Upper lobe of left lung (tissue), 4 donors: ENCODE results near the gene HACD4.
A peak's percentile ranks its signal among the peaks of the same experiment; 100 is the strongest.

Experiments used
- POLR2AphosphoS5 ChIP-seq, 2 donors: sonication (generic); formaldehyde crosslinking; IDR thresholded peaks; one replicate each; pipeline ENCODE4 v1.5.1; 2017; ENCODE audit warnings: antibody characterized with exemption in 2 of 2
- TF ChIP-seq, protein P1 (sequence below), 6 experiments: fragments of 450-650 bp in 4 of 6; fragments of 200-600 bp in 2 of 6; sonication (generic) in 2 of 6; IDR thresholded peaks; one replicate each; pipeline ENCODE4 v1.5.1; 2016 to 2019; ENCODE audit warnings: antibody characterized with exemption in 6 of 6

DNA sequence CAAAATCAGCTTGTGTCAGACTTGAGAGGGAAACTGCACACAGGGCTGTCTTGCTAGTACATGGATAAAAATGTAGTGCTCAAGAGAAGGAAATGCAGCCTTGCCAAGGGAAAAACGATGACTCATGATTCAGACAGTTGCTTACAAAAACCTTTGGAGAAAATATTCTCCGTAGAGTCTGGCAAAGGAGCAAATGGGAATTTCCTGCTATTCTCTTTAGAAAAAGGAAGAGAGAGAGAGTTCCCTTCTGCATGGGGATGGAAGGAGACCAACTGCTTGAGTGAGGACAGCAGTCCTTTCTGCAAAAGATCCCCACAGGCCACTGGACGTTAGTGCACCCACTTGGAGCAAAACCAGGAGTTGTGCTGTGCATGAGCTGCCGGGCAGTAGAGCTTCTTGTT lies 38.7 kb upstream of the HACD4 start:
- TF ChIP-seq, protein P1, sequence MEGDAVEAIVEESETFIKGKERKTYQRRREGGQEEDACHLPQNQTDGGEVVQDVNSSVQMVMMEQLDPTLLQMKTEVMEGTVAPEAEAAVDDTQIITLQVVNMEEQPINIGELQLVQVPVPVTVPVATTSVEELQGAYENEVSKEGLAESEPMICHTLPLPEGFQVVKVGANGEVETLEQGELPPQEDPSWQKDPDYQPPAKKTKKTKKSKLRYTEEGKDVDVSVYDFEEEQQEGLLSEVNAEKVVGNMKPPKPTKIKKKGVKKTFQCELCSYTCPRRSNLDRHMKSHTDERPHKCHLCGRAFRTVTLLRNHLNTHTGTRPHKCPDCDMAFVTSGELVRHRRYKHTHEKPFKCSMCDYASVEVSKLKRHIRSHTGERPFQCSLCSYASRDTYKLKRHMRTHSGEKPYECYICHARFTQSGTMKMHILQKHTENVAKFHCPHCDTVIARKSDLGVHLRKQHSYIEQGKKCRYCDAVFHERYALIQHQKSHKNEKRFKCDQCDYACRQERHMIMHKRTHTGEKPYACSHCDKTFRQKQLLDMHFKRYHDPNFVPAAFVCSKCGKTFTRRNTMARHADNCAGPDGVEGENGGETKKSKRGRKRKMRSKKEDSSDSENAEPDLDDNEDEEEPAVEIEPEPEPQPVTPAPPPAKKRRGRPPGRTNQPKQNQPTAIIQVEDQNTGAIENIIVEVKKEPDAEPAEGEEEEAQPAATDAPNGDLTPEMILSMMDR (IDR thresholded peaks at IDR 0.05): peak; percentile 11 to 41 (median 20)
- no peak for TF ChIP-seq POLR2AphosphoS5 (IDR thresholded peaks at IDR 0.05)
